ENCODE measurements around the gene MAPKAPK3. TPM values are rescaled to one million over a fixed set of nuclear protein-coding genes. Genes with fewer than 3 reads are reported as not detected.

Gene MAPKAPK3
- total RNA-seq: 10 to 100 TPM; 34.7 to 55.0 (median 44.9) TPM
- 10 to 100 TPM; 18.0 to 34.8 (median 18.9) TPM for polyA plus RNA-seq
- long read RNA-seq, donor 1, transcript MAPKAPK3-201 (11 exons, 2,500 nt): major isoform, 7 of 9 reads
- long read RNA-seq, donor 1, partial matches to known transcripts: 0 of 9 reads
- long read RNA-seq, donor 1, other reads (novel, unspliced or antisense): 0 of 9 reads
- long read RNA-seq, donor 2, transcript MAPKAPK3-201 (11 exons, 2,500 nt): major isoform, 6 of 8 reads
- long read RNA-seq, donor 2, partial matches to known transcripts: 0 of 8 reads
- long read RNA-seq, donor 2, other reads (novel, unspliced or antisense): 0 of 8 reads

- TF ChIP-seq POLR2A (IDR thresholded peaks at IDR 0.05) (no peak), POLR2AphosphoS5 (IDR thresholded peaks at IDR 0.05) (peak in 1 of 3 donors; percentile 74), CTCF (IDR thresholded peaks at IDR 0.05 in 8 of 11, conservative IDR thresholded peaks at IDR 0.05 in 3 of 11) (no peak)
- 0 to 1% (median 0%) methylated on average over 25 to 58 of the region's 58 CpGs for WGBS, 5 donors
- H3K27me3 ChIP-seq (replicated peaks in 1 of 7): no peaks in the 10 kb centered on the region
- peak within 1 kb of the TSS; percentile 83 to 98 (median 86) for H3K4me3 ChIP-seq
- H3K27ac ChIP-seq: peak within 1 kb of the TSS; percentile 76 to 97 (median 92)
- peaks cover 0 to 14% (median 0%) of the 10 kb centered on the region in 6 donors for H3K36me3 ChIP-seq
- peaks cover 55 to 88% (median 75%) of the 10 kb centered on the region in 6 donors for H3K4me1 ChIP-seq
- intact Hi-C loops (cut with DNase I; ENCODE audit: low total_unique reads): loop anchor here (5.0 kb wide), 1 partner anchor 765 kb away; no protein-coding TSS in a partner anchor
- H3K9me3 ChIP-seq: no peaks in the 10 kb centered on the region
- DNase-seq: peak; percentile 92
These were observed at the start of gene MAPKAPK3 for GRCh38 chr3:50617096-50617791. Gene MAPKAPK3 (plus strand): TSS chr3:50617151. CDS start chr3:50617566, 415 bp downstream.

- no peaks in the 10 kb centered on the region for H3K27me3 ChIP-seq (replicated peaks in 1 of 7)
- H3K36me3 ChIP-seq: peaks cover 0 to 9% (median 0%) of the 10 kb centered on the region in 6 donors
- H3K4me1 ChIP-seq: peaks cover 27 to 59% (median 49%) of the 10 kb centered on the region in 6 donors
- H3K9me3 ChIP-seq: no peaks in the 10 kb centered on the region
- intact Hi-C loops (cut with DNase I; ENCODE audit: low total_unique reads): no loop called here
- whole genome bisulfite sequencing, 5 donors: 1 to 5% (median 3%) methylated on average over 20 to 53 of the region's 53 CpGs
- peak; percentile 98 for DNase-seq
- peak within 1 kb of the TSS; percentile 60 to 88 (median 78) for H3K4me3 ChIP-seq
- H3K27ac ChIP-seq: peak within 1 kb of the TSS; percentile 27 to 93 (median 91)
- peak in 2 of 11 experiments; percentile 17 to 26 for TF ChIP-seq CTCF (IDR thresholded peaks at IDR 0.05 in 8 of 11, conservative IDR thresholded peaks at IDR 0.05 in 3 of 11)
- no peak for TF ChIP-seq POLR2A (IDR thresholded peaks at IDR 0.05)
- TF ChIP-seq POLR2AphosphoS5 (IDR thresholded peaks at IDR 0.05): peak; percentile 67 to 82 (median 79)
These were observed 49.4 kb upstream of the MAPKAPK3 start, which contains the start of gene C3orf18 for GRCh38 chr3:50567386-50568167. Gene C3orf18 (minus strand): TSS chr3:50567747. CDS start chr3:50565699, 2,048 bp downstream.

- Histone ChIP-seq H3K4me1 (peaks cover 27 to 74% (median 63%) of the 10 kb centered on the region in 6 donors), H3K36me3 (peaks cover 0 to 24% (median 0%) of the 10 kb centered on the region in 6 donors)
These were observed 47.8 kb upstream of the MAPKAPK3 start, which contains the start of gene HEMK1 for GRCh38 chr3:50568947-50569749. Gene HEMK1 (plus strand): TSS chr3:50569522. CDS start chr3:50571105, 1,583 bp downstream.

More at GRCh38 chr3:50568947-50569749, 47.8 kb upstream of the MAPKAPK3 start, which contains the start of gene HEMK1:
- 0 to 1% (median 0%) methylated on average over 22 to 55 of the region's 55 CpGs for WGBS, 5 donors
- intact Hi-C loops (cut with DNase I; ENCODE audit: low total_unique reads): no loop called here
- DNase-seq: peak; percentile 99
- H3K27ac ChIP-seq: peak within 1 kb of the TSS; percentile 76 to 93 (median 91)
- no peaks in the 10 kb centered on the region for H3K27me3 ChIP-seq (replicated peaks in 1 of 7)
- H3K4me3 ChIP-seq: peak within 1 kb of the TSS; percentile 54 to 88 (median 78)
- TF ChIP-seq POLR2AphosphoS5 (IDR thresholded peaks at IDR 0.05) (peak; percentile 93 to 96 (median 93)), POLR2A (IDR thresholded peaks at IDR 0.05) (peak in 2 of 3 donors; percentile 22 to 55), CTCF (IDR thresholded peaks at IDR 0.05 in 8 of 11, conservative IDR thresholded peaks at IDR 0.05 in 3 of 11) (peak in 4 of 11 experiments; percentile 8 to 36 (median 23))
- H3K9me3 ChIP-seq: no peaks in the 10 kb centered on the region

All from spleen (tissue), 13 donors.